Right kidney (tissue), 9 donors: ENCODE results near the gene CFAP53.
"Not testable (repeated sequence)": the region's sequence is repeated elsewhere in the genome, so short reads cannot be mapped to it uniquely, and the experiment has no call there.

Experiments used
- DNase-seq: peaks from one replicate; pipeline ENCODE4 v3.0.0-alpha.2; 2016
- long read RNA-seq, 8 donors: transcript quantifications; one replicate each; lab custom pipeline, GENCODE V29; 2026

Gene CFAP53, protein sequence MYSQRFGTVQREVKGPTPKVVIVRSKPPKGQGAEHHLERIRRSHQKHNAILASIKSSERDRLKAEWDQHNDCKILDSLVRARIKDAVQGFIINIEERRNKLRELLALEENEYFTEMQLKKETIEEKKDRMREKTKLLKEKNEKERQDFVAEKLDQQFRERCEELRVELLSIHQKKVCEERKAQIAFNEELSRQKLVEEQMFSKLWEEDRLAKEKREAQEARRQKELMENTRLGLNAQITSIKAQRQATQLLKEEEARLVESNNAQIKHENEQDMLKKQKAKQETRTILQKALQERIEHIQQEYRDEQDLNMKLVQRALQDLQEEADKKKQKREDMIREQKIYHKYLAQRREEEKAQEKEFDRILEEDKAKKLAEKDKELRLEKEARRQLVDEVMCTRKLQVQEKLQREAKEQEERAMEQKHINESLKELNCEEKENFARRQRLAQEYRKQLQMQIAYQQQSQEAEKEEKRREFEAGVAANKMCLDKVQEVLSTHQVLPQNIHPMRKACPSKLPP
- long read RNA-seq, donor 1 = 0 reads
- long read RNA-seq, donor 2 = 0 reads
- long read RNA-seq, donor 3 = 0 reads
- long read RNA-seq, donor 4 = 0 reads
- long read RNA-seq, donor 5 = 0 reads
- long read RNA-seq, donor 6 = 0 reads
- long read RNA-seq, donor 7 = 0 reads
- long read RNA-seq, donor 8 = 0 reads

DNA sequence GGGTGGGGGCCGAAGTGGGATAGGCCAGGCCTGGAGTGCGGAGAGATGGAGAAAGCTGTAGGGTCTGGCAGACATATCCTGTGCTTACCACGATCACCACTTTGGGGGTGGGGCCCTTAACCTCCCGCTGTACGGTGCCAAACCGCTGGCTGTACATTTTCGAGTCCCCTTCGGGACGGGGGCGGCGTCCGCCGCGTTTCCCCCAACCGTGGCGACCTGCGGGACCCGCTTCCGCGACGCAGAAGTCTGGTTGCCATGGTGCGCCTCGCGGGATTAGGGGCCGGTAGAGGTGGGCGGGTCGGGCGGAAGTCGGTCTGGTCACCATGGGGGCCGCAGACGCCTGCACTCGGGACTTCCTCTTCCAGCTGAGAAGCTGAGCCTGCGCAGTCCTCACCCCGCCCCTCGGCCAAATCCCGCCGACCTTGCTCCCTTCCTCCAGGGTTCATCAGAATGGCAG is at the start of gene CFAP53:
TSS of gene CFAP53 (minus strand) at position 248 of the 457 bp plus-strand sequence. CDS start at position 157, 91 bp downstream.
- peak; percentile 82 for DNase-seq

DNA sequence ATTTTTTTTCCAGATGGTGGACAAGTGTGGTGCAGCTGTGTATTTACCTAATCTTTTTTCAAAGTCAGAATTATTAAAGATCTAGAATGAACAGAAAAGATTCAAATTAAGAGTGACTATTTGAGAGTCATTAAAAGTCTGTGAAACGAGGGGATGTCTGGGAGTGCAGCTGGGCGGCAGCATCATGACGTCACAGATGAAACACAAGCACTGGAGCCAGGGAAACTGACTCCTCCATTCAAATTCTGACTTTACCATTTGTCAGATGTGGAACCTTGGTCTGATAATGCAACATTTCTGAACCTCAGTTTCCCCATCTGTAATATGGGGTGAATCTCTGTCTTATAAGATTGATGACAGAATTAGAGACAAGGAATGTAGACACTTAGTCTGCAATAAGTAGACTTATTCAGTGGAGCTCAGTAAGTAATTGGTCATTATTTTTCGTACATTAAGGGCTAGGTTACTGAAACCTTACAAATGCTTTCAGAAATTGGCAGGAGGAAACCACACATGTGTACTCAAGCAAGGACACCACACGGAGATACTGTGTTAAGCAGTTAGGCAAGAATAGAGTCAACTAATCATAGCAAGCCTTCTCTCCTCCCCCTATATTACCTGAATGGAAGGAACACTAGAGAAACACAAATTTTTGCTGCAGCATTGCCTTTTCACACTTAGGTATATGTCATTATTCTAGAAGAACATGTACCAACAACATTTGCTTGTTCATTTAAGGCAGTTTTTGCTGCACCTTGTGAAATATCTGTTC is 49.0 kb upstream of the CFAP53 start:
- no peak for DNase-seq

DNA sequence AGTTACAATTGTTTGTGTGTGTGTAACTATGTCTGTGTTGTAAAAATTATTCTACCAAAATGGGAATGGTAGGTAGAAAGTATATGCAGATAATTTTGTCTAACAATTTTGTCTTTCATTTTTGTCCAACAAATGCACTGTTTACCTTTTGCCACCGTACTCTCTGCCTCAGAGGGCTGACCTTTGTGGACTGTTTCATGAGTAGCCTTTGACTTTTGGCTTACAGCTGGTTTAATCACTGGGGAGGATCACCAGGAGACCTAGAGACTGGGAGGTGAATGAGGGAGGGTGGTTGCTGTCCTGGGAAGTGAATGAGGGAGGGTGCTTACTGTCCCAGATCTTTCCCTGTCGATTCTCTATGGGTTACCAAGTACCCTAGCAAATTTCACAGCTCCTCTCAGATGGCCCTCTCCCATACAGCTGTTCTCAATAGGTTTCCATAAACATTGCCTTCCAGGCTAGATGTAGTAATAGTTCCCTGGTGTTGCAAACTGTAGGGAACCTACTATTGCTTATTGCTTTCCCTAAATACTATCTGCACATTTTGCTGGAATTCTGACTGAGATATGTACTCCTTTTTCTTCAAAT is 47.7 kb upstream of the CFAP53 start:
- no peak for DNase-seq

DNA sequence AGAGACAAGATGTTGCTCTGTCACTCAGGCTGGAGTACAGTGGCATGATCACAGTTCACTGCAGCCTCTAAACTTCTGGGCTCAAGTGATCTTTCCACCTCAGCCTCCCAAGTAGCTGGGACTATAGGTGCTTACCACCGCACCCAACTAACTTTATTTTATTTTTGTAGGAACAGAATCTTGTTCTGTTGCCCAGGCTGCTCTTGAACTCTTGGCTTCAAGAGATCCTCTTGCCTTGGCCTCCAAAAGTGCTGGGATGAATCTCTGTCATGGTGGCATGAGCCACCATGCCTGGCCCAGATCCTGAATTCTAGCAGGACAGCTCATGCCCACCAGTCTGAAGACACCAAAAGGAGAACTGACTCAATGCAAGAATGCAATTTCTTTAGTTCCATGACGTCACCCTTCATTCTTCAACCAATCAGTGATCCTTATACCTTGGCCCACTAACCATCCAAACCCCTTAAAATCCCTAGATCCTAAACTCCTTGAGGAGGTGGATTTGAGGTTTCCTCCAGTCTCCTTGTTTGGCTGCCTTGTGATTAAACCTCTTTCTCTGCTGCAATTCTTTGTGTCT is 46.8 kb upstream of the CFAP53 start:
- no peak for DNase-seq

DNA sequence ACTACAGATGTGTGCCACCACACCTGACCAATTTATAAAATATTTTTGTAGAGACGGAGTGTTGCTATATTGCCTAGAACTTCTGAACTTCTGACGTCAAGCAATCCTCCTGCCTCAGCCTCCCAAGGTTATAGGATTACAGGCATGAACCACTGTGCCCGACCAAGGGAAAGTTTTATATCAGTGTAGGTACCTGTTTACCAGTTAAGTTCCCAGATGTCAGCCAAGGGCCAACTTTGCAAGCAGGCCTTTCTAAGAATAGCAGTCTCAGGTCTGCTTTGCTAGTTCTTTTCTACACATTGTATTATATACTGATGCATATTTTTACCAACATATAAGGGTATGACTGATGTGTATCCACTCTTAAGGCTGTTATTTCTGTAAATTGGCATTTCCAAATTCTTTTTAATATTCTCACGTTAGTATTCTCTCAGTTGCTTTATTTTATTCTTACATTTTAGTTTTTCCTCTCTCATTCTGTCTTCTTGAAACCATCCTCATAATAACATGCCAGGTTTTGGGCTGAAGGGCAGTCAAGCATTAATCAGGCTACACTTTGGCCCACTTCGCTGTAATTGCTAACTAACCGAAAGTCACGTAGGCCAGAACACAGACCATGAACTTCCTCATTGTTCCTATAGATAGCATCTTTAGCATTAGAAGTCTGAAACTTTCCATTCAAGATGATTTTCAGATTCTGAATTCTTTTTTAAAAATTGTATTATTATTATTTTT is 46.2 kb upstream of the CFAP53 start:
- no peak for DNase-seq

DNA sequence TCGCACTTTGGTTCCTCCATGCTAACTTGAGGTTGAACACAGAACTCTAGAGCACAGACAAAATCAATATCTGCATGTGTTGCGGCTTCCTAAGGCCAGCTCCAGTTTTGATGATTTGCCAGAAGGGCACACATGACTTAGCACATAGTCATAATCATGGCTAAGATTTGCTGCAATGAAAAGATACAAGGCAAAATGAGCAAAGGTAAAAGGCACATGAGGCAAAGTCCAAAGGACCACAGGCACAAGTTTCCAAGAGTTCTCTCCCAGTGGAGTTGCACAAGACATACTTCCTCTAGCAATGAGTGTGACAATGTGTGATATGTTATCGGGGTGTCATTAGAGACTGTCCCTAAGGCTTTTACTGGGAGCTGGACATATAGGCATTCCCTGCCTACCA is 45.4 kb upstream of the CFAP53 start:
- DNase-seq = no peak

DNA sequence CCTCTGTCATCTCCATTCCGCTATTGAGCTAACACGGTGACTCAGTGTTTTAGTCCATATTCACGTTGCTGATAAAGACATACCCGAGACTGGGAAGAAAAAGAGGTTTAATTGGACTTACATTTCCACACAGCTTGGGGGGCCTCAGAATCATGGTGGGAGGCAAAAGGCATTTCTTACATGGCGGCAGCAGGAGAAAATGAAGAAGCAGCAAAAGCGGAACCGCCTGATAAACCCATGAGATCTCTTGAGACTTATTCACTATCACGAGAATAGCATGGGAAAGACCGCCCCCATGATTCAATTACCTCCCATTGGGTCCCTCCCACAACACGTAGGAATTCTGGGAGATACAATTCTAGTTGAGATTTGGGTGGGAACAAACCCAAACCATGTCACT is 43.8 kb upstream of the CFAP53 start:
- no peak for DNase-seq

DNA sequence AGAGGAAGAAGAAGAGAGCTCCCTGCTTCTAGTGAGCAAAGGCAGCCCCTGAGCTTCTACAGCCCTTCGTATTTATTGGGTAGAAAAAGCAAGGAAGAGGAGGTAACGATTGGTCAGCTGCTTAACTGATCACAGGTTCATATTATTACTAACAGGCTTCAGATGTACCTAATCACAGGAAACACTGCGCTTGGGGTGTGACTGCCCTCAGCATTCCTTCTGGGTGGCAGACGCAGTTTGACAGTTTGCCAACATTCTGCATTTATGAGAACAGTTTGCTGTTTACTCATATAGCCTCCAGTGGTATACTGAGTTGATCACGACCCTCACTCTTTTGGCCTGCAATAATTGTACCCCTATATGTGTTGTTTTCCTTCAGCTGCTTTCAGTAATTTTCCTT is 42.6 kb upstream of the CFAP53 start:
- not testable (repeated sequence) for DNase-seq

DNA sequence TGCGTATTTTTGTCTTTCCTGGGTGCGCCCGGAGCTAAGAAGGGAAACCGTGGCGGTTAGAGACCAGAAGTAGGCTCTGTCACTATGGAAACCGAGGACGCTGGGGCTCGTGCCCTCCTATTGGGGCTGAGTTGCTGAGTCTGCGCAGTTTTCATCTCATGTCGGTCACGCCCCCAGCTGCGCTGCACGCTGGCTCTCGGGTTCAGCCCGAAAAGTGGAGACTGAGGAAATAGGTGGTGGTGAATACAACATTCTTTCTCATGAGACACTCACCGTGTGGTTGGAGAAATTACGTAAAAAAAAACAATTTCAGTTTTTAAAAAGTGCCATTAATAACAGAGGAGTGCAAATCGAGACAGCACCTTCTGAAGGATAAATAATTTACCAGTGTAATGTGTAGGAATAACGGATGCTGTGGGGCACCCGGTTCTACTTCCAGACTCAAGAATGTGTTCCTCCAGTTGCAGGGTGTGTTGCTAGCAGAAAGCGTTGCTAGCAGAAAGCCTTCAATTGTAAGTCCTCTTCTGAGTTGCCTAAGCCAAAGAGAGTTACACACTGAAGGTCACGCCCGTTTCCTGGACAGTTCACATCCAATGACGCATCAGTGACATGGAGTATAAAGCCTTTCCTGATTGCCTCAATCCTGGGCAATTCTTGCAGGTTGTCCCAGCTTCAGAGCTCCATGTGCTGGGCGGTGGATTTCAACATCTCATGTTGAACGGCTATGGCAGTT is 41.6 kb upstream of the CFAP53 start:
- peak; percentile 70 for DNase-seq

DNA sequence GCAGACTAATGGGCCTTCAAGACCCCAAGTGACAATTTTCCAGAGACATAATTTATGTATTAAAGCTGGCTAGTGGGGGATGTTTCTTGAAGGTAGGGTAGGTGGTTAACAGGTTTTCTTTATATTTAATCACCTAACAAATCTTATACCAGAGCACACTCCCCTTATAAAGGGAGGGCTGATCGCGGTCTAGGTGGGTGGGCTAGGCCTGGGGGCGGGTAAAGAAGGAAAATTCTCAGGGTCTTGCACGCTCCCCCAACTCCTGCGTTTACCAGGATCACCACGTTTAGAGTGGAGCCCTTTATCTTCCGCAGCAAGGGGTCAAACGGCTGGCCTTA is 41.1 kb upstream of the CFAP53 start:
- no peak for DNase-seq

DNA sequence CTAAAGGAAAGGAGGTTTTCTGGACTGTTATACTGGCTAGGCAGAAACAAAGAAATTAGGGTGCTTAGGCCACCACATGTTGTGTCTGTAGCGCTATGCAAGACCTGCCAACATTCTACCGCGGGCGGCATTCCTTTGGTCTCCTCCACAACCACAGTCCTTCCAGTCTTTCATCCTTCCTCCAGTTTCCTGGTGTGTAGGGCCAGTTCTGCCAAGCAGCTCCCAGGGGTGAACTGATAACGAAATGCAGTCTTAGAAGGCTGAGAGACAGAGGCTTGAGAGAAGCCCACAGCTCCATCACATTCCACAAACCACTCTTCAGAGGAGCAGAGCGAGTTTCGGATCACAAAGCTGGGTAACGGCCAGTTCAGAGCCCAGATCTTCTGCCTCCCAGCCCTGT is 40.6 kb upstream of the CFAP53 start:
- DNase-seq = no peak

DNA sequence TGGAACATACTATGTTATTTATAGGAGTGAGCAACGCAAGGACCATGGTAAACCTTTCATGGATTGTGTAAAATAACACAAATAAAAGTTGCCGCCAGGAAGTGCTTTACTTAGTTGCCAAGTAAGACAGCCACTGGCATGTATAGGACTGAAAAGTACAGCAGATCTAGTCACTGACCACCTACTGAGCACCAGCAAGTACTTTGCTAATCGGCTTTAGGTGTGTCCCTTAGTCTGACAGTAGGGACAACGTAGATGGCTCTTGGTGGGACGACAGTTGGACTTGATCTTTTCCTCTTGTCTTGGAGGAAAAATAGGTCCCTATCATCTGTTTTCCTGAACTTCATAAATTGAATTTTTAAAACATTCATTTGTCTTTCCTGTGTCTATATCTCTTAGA is 34.8 kb upstream of the CFAP53 start:
- DNase-seq = no peak

DNA sequence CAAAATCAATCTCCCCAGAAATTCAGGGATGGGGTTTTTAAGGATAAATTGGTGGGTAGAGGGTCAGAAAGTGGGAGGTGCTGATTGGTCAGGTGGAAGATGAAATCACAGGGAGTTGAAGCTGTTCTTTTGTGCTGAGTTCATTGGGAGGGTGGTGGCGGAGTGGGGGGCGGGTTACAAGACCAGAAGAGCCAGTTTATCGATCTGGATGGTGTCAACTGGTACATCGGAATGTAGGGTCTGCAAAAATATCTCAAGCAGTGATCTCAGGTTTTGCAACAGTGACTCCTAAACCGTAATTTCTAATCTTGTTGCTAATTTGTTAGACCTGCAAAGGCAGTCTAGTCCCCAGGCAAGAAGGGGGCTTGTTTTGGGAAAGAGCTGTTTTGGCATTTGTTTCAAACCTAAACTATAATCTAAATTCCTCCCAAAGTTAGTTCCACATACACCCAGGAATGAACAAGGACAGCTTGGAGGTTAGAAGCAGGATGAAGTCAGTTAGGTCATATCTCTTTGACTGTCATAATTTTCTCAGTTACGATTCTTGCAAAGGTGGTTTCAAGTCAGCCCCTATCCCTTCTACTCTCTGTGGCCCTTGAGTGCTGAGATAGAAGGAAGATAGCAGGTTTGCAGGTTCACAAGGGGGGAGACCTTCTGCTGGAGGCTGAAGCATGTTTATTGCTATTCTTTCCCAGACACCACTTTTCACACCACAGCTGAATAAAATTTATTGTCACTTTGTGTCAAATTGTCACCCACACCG is 33.5 kb upstream of the CFAP53 start:
- DNase-seq = no peak

DNA sequence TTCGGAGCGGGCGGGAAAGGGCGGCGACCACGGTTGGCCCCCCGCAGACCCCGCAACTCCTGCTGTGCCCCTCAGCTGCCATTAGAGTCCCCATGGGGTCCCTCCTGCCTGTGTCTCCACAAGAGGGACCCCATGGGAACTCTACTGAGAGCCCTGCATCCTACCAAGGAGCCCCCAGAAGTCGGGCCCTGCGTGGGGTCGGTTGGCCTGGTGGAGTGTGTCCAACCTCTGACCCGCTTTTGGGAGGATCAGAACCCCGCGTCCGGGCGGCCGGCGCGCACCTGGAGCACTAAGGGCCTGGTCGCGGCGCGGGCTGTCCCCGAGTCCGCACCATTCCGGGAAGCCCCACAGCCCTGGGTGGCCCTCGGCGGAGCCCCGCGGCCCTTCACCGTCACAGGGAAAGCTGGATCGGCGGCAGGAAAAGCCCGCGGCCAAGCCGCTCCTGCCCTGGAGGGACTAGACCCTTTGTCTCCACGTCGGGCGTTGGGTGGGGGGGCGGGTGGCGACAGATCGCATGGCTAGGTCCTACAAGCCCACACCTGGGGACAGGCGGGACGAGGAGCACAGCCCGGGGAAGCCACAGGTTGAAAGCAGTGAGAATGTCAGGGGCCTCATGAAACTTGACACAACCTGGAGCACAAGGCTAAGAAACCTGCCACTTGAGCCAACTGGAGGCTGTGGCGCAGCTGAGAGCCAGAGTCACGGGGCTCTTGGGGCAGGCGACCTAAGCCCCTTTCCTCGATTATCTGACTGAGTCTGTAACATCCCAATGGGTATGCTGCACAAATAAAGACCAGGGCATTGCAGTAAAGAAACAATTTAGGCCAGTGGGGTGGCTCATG is 32.4 kb upstream of the CFAP53 start:
- peak; percentile 39 for DNase-seq

DNA sequence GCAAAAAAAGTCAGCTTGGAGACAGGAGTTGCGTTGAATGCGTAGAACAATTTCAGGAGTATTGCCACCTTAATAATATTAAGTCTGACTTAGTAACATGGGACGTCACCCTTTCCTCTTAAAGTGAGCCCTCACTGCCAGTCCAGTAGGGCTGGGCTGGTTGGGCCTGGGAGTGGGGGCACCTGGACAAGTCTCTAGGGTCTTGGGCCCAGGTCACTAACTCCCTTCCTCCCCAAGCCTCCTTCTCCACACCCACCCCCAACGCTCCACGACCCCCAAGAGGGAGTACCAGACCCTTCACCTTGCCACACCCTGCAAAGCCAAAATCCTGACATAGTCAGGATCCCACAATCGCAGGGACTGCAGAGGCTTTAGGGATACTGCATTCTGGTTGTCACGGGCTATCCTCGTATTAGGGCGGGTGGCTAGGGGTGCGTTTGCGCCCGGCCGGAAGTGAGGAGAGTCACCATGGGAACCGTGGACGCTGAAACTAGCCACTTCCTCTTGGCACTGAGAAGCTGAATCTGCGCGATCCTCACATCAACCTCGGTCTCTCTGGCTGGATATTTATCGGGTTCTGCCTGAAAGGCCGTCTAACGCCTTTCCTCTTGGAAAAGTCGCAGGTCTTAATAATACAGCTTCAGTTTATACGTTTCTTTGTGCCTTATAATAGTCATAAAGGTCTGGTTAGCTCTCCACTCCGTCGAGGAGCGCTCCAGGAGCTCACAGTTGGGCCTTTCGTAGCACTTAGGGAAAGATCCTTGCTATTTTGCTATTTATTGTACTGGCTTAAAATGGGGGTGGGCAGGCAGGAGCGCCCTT is 31.5 kb upstream of the CFAP53 start:
- peak; percentile 69 for DNase-seq

DNA sequence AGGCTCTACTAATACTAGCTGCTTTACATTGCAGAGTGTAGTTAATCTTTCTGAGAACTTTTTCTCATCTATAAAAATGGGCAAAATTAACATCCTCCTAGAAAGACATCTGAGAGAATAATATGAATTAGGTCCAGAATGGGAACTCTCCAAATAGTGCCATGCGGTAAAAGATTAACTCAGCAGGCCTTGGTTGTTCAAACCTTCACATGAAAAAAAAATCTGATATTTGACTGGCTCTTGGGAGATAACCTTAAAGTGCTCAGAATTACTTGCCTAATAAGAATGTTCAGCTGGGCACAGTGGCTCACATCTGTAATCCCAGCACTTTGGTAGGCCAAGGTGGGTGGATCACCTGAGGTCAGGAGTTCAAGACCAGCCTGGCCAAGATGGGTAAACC is 26.7 kb upstream of the CFAP53 start:
- no peak for DNase-seq

DNA sequence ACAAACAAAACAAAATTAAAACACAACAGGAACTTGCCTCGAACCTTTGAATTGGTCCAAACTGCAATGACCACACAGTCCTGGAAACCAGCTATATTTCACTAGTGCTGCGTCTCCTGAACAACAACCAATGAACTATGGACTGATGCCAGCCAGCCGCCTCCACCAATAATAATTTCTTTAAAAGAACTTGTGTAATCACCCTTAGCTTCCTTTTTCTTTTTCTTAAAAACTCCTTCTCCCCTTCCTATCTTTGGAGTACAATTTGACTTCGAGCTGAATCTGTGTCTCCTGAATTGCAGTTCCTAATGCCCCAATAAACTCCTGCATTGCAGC is 22.8 kb upstream of the CFAP53 start:
- DNase-seq = no peak

DNA sequence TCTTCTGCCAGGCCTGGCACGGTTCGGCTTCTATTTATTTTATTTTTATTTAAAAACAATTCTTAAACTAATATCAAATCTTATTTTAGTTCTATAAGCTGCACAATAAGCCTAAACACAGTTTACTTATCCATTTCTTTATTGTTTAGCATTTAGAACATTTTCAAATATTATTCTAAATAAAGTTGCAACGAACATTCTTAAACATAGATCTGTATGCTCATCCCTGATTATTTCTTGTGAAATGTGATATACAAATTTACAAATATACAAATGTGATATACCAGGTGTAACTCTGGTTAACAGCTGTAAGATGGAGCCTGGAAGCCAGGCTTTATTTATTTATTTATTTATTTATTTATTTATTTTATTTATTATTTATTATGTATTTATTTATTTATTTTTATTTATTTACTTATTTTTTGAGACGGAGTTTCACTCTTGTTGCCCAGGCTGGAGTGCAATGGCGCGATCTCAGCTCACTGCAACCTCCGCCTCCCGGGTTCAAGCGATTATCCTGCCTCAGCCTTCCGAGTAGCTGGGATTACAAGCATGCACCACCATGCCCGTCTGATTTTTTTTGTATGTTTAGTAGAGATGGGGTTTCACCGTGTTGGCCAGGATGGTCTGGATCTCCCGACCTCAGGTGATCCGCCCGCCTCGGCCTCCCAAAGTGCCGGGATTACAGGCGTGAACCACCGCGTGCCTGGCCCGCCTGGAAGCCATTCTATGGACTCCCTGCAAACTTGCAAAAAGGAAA is 22.2 kb upstream of the CFAP53 start:
- DNase-seq = not testable (repeated sequence)
